A673 (cell line): ENCODE results near the gene DRC7. TPM values are rescaled to one million over a fixed set of nuclear protein-coding genes. Genes with fewer than 3 reads are reported as not detected.

Source experiments
- BruUV-seq: library from RNA; stranded (reverse); fragments of 400-500 nt; replicated peaks from 2 replicates; lab custom pipeline; 2021; lab: Mats Ljungman, UMichigan
- CTCF ChIA-PET: fragments of 300-600 bp; sonication (Branson Sonifier 250); formaldehyde crosslinking; loops from one replicate; lab custom pipeline; 2022; ENCODE audit warnings: antibody characterized with exemption; lab: Charles Lee
- POLR2A ChIA-PET: fragments of 300-600 bp; sonication (Branson Sonifier 250); formaldehyde crosslinking; loops from one replicate; lab custom pipeline; 2022; ENCODE audit warnings: antibody characterized with exemption; ENCODE audit not compliant: low non-redundant PET; lab: Charles Lee
- DNase-seq: peaks from one replicate; pipeline ENCODE4 v3.0.0-alpha.2; 2015; ENCODE audit warnings: low spot score
- H3K27ac ChIP-seq: fragments of 200-600 bp; sonication (generic); 2 replicates; pipeline ENCODE4 v1.5.1; 2016; ENCODE audit warnings: mixed run types, low read depth, mild to moderate bottlenecking, mixed read lengths, antibody characterized with exemption, low read length; ENCODE audit not compliant: poor library complexity, severe bottlenecking
- H3K27me3 ChIP-seq: fragments of 200-600 bp; sonication (generic); replicated peaks from 2 replicates; pipeline ENCODE4 v1.6.1; 2017; ENCODE audit warnings: mixed run types, low read depth, mild to moderate bottlenecking, mixed read lengths, antibody characterized with exemption, low read length; ENCODE audit not compliant: insufficient read depth, poor library complexity
- H3K36me3 ChIP-seq: fragments of 200-600 bp; sonication (generic); 2 replicates; pipeline ENCODE4 v1.6.1; 2016; ENCODE audit warnings: mixed run types, mild to moderate bottlenecking, mixed read lengths, antibody characterized with exemption, low read length; ENCODE audit not compliant: insufficient read depth, poor library complexity, severe bottlenecking
- H3K4me1 ChIP-seq: fragments of 200-600 bp; sonication (generic); 2 replicates; pipeline ENCODE4 v1.6.1; 2017; ENCODE audit warnings: mixed run types, mild to moderate bottlenecking, mixed read lengths, antibody characterized with exemption, low read length; ENCODE audit not compliant: insufficient read depth, poor library complexity, severe bottlenecking
- H3K4me3 ChIP-seq: fragments of 200-600 bp; sonication (generic); 2 replicates; pipeline ENCODE4 v1.5.1; 2016; ENCODE audit warnings: low read depth, mixed run types, mild to moderate bottlenecking, mixed read lengths, low read length; ENCODE audit not compliant: poor library complexity, severe bottlenecking
- H3K9me3 ChIP-seq: fragments of 200-600 bp; sonication (generic); 2 replicates; pipeline ENCODE4 v1.6.1; 2016; ENCODE audit warnings: mixed run types, low read depth, mild to moderate bottlenecking, mixed read lengths, antibody characterized with exemption, low read length; ENCODE audit not compliant: poor library complexity, severe bottlenecking
- CTCF ChIP-seq: fragments of 300-800, 200-600 bp; sonication (generic); conservative IDR thresholded peaks from 2 replicates; pipeline ENCODE4 v1.5.1; 2017; ENCODE audit warnings: low read depth, mild to moderate bottlenecking, antibody characterized with exemption, low read length, moderate library complexity, mixed read lengths
- EZH2 ChIP-seq: fragments of 200-600 bp; sonication (generic); IDR thresholded peaks from 2 replicates; pipeline ENCODE4 v1.6.1; 2017; ENCODE audit warnings: borderline replicate concordance, low read depth, mild to moderate bottlenecking, mixed read lengths, antibody characterized with exemption, low read length; ENCODE audit not compliant: poor library complexity, severe bottlenecking
- intact Hi-C: fragments of 100-400 bp; cut with micrococcal nuclease; formaldehyde crosslinking; loops from one replicate; pipeline ENCODE4 v1.10.0; 2022; ENCODE audit not compliant: unreplicated experiment
- total RNA-seq: library from RNA; stranded (reverse); gene quantifications from 2 replicates; pipeline ENCODE4 v1.2.3, GENCODE V29; 2021

The DRC7 gene
- total RNA-seq, 1 experiment from 2014 or later = not detected

- ChIA-PET CTCF (interaction anchor here (0.6 to 1.5 kb wide), 2 partner anchors 14 to 243 kb away, joined by 3 to 4 read pairs; no protein-coding TSS in a partner anchor), POLR2A (no interaction called here)
- Histone ChIP-seq H3K27ac (peak overlapping the region; percentile 78), H3K27me3 (no peaks in the 10 kb centered on the region), H3K36me3 (peaks cover 71% of the 10 kb centered on the region), H3K9me3 (no peaks in the 10 kb centered on the region), H3K4me1 (peaks cover 28% of the 10 kb centered on the region), H3K4me3 (no peak overlapping the region)
- DNase-seq = no peak
- no TSS peak for BruUV-seq
- TF ChIP-seq EZH2 = no peak
- no peak for TF ChIP-seq CTCF
- intact Hi-C loops = loop anchor here (5.0 to 10.0 kb wide), 4 partner anchors 91 to 246 kb away; partner anchors contain the start of genes USB1 and ZNF319
Measured at GRCh38 chr16:57756424-57757325, 62.1 kb downstream of the DRC7 start.

- Histone ChIP-seq H3K4me1 (peaks cover 28% of the 10 kb centered on the region), H3K27me3 (no peaks in the 10 kb centered on the region), H3K4me3 (no peak overlapping the region), H3K27ac (peak overlapping the region; percentile 78), H3K36me3 (peaks cover 77% of the 10 kb centered on the region), H3K9me3 (no peaks in the 10 kb centered on the region)
- peak; percentile 90 for DNase-seq
- TF ChIP-seq EZH2 = no peak
- peak; percentile 96 for TF ChIP-seq CTCF
- intact Hi-C loops = loop anchor here (5.0 to 10.0 kb wide), 4 partner anchors 90 to 245 kb away; partner anchors contain the start of genes USB1 and ZNF319
- no TSS peak for BruUV-seq
- POLR2A ChIA-PET = no interaction called here
- CTCF ChIA-PET = interaction anchor here (1.5 kb wide), 1 partner anchor 15 kb away, joined by 4 read pairs; no protein-coding TSS in a partner anchor
Measured at GRCh38 chr16:57757326-57757786, 62.8 kb downstream of the DRC7 start.

GRCh38 chr16:57757883-57758282 lies 63.3 kb downstream of the DRC7 start:
- ChIA-PET CTCF (interaction anchor here (1.5 kb wide), 1 partner anchor 15 kb away, joined by 4 read pairs; no protein-coding TSS in a partner anchor), POLR2A (no interaction called here)
- no peak for DNase-seq
- Histone ChIP-seq H3K4me3 (no peak overlapping the region), H3K27ac (peak overlapping the region; percentile 78), H3K36me3 (peaks cover 79% of the 10 kb centered on the region), H3K4me1 (peaks cover 28% of the 10 kb centered on the region), H3K9me3 (no peaks in the 10 kb centered on the region), H3K27me3 (no peaks in the 10 kb centered on the region)
- TF ChIP-seq CTCF = no peak
- no peak for TF ChIP-seq EZH2
- intact Hi-C loops = loop anchor here (5.0 to 10.0 kb wide), 4 partner anchors 89 to 244 kb away; partner anchors contain the start of genes USB1 and ZNF319
- BruUV-seq = no TSS peak
